Activated CD4-positive, alpha-beta memory T cell treated with anti-CD3 and anti-CD28 coated beads for 36 hours (primary cell): ENCODE data around the gene RAD51B. TPM values are rescaled to one million over a fixed set of nuclear protein-coding genes. Genes with fewer than 3 reads are reported as not detected.
"Not testable (repeated sequence)": the region's sequence is repeated elsewhere in the genome, so short reads cannot be mapped to it uniquely, and the experiment has no call there.

Experiments
- CTCF ChIA-PET: fragments of 350-600 bp; sonication (Branson Sonifier 250); formaldehyde crosslinking; loops from one replicate; lab custom pipeline; 2021; ENCODE audit warnings: antibody characterized with exemption, inconsistent platforms; lab: Charles Lee
- POLR2A ChIA-PET: fragments of 350-600 bp; sonication (Branson Sonifier 250); formaldehyde crosslinking; loops from one replicate; lab custom pipeline; 2021; ENCODE audit warnings: antibody characterized with exemption; lab: Charles Lee
- DNase-seq: peaks from one replicate; pipeline ENCODE4 v3.0.0-alpha.2; 2020
- H3K27ac Mint-ChIP-seq: one replicate; pipeline ENCODE4 v1.8.0; 2021; ENCODE audit warnings: mixed read lengths
- H3K27me3 Mint-ChIP-seq: one replicate; pipeline ENCODE4 v1.8.0; 2021; ENCODE audit warnings: mixed read lengths
- H3K36me3 Mint-ChIP-seq: one replicate; pipeline ENCODE4 v1.8.0; 2021; ENCODE audit warnings: mixed read lengths
- H3K4me1 Mint-ChIP-seq: one replicate; pipeline ENCODE4 v1.8.0; 2021; ENCODE audit warnings: low read depth, mixed read lengths
- H3K4me3 Mint-ChIP-seq: one replicate; pipeline ENCODE4 v1.8.0; 2021; ENCODE audit warnings: mild to moderate bottlenecking, mixed read lengths
- H3K9me3 Mint-ChIP-seq: one replicate; pipeline ENCODE4 v1.8.0; 2021; ENCODE audit warnings: mixed read lengths
- intact Hi-C: fragments of 100-400 bp; cut with micrococcal nuclease; formaldehyde crosslinking; loops from one replicate; pipeline ENCODE4 v1.15.1; 2023
- total RNA-seq, 2 experiments: library from RNA; stranded (reverse); gene quantifications; one replicate each; pipeline ENCODE4 v1.2.3, GENCODE V29; 2021

Gene RAD51B
- total RNA-seq, 2 experiments from 2014 or later = 32.3 to 34.3 TPM

DNA sequence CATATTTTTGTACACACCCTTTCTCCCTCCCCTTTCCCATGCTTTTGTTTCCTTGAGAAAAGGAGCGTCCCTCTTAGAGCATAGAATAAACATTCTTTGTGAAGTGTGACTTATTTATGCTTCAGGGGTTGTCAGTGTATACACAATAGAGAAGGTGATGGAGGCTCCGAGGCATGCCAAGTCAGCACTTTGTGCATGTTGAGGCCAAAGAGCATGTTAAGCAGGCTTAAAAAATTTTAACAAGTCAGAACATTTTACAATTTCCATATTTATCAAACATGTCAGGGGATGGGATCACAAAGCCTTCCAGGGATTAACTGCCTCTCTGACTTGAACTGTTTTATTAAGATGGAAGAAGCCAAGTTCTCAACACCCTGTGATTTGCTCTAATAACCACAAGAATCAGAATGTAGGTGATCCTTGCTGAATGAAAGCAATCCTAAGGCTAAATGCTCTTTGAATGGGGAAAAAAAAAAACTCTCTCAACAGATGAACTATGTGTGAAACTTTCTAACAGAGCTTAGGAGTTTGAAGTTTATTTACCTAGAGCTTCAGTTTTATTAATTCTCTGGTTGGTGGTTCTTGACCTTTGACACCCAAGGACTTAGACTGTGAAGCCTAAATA is 223.1 kb downstream of the RAD51B start:
- intact Hi-C loops = no loop called here
- CTCF ChIA-PET = no interaction called here
- Mint-ChIP-seq H3K4me1 (no peaks in the 10 kb centered on the region), H3K27me3 (no peaks in the 10 kb centered on the region), H3K36me3 (no peaks in the 10 kb centered on the region), H3K4me3 (no peak overlapping the region), H3K27ac (no peak overlapping the region), H3K9me3 (no peaks in the 10 kb centered on the region)
- POLR2A ChIA-PET = interaction anchor here (0.6 kb wide), 1 partner anchor 245 kb away, joined by 3 read pairs; no protein-coding TSS in a partner anchor
- DNase-seq = no peak

DNA sequence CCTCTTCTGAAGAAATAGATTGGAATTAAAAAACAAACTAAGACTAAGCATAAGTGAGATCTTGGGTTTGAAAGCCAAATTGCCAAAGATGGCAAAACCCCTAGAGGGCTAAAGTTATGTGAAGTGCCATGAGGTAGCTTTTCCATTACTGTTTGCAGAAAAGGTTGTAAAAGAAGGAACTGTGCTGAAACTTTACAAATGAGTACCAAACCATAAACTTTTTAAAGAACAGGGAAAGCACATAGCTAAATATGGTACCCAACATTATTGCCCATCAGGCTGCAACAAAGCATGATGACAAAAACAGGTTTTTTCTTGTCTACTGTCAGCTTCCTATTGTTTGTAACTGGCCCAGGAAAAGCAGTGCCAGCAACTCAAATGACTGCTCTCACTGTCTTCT is 224.2 kb downstream of the RAD51B start:
- H3K9me3 Mint-ChIP-seq = no peaks in the 10 kb centered on the region
- peaks cover 5% of the 10 kb centered on the region for H3K36me3 Mint-ChIP-seq
- no peak overlapping the region for H3K4me3 Mint-ChIP-seq
- H3K27me3 Mint-ChIP-seq = no peaks in the 10 kb centered on the region
- DNase-seq = no peak
- no peaks in the 10 kb centered on the region for H3K4me1 Mint-ChIP-seq
- intact Hi-C loops = no loop called here
- ChIA-PET POLR2A (no interaction called here), CTCF (no interaction called here)
- no peak overlapping the region for H3K27ac Mint-ChIP-seq

DNA sequence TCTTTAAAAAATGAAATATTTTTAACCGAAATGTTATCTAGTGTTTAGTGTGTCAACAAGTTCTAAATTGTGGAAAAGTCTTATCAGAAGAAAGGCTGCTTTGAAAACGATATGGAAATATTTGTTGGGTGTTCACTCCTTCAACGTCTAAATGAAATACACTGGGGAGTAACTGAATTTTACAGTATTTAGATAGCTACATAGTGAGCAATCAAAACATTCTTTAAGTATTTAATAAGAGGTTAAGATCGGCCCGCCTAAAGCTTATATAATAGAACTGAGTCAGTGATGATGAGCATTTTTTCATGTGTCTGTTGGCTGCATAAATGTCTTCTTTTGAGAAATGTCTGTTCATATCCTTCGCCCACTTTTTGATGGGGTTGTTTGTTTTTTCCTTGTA is 228.3 kb downstream of the RAD51B start:
- DNase-seq = no peak
- H3K36me3 Mint-ChIP-seq = peaks cover 8% of the 10 kb centered on the region
- POLR2A ChIA-PET = no interaction called here
- H3K27me3 Mint-ChIP-seq = no peaks in the 10 kb centered on the region
- no peaks in the 10 kb centered on the region for H3K4me1 Mint-ChIP-seq
- CTCF ChIA-PET = no interaction called here
- no peaks in the 10 kb centered on the region for H3K9me3 Mint-ChIP-seq
- no peak overlapping the region for H3K4me3 Mint-ChIP-seq
- intact Hi-C loops = no loop called here
- no peak overlapping the region for H3K27ac Mint-ChIP-seq

DNA sequence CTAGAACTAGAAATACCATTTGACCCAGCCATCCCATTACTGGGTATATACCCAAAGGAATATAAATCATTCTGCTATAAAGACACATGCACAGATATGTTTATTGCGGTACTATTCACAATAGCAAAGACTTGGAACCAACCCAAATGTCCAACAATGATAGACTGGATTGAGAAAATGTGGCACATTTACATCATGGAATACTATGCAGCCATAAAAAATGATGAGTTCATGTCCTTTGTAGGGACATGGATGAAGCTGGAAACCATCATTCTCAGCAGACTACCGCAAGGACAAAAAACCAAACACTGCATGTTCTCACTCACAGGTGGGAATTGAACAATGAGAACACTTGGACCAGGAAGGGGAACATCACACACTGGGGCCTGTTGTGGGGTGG is 229.2 kb downstream of the RAD51B start:
- H3K9me3 Mint-ChIP-seq, H3K36me3 Mint-ChIP-seq, H3K4me1 Mint-ChIP-seq, H3K4me3 Mint-ChIP-seq, H3K27me3 Mint-ChIP-seq, H3K27ac Mint-ChIP-seq, CTCF ChIA-PET, DNase-seq, intact Hi-C loops, POLR2A ChIA-PET: not testable (repeated sequence)

DNA sequence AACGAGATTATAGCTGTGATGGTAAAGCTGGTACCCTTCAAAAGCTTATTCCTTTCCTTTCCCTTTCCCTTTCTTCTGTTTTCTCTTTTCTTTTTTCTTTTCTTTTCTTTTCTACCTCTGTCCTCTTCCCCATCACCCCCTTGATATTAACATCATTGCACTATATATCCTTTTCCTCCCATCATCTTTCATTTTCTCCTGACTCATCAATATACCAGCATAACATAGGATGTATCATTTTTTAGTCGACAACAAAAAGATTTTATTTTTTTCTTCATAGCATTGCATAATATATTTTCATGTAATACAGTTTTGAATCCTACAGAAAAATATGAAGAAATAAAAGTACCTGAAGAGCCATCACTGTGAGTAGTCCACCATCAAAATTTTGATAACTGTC is 230.6 kb downstream of the RAD51B start:
- DNase-seq = no peak
- H3K27me3 Mint-ChIP-seq = no peaks in the 10 kb centered on the region
- no peaks in the 10 kb centered on the region for H3K9me3 Mint-ChIP-seq
- ChIA-PET POLR2A (no interaction called here), CTCF (no interaction called here)
- H3K4me1 Mint-ChIP-seq = no peaks in the 10 kb centered on the region
- no peak overlapping the region for H3K27ac Mint-ChIP-seq
- no peak overlapping the region for H3K4me3 Mint-ChIP-seq
- intact Hi-C loops = no loop called here
- peaks cover 8% of the 10 kb centered on the region for H3K36me3 Mint-ChIP-seq

DNA sequence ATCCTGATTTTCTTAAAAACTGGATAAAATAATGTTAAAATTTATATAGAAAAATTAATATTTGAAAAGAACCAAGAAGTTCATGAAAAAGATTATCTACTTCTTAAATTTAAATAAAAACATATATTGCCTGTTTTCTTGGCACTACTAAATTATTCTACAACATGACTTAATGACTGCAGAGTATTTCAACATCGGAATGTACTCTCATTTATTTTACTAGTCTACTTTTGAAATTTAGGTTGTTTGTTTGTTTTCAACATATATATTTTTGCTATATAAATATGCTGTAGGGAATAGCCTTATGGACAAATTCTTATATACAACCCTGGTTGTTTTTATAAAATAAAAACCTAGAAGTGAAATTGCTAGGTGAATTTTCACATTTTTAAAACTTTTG is 231.6 kb downstream of the RAD51B start:
- H3K36me3 Mint-ChIP-seq = peaks cover 8% of the 10 kb centered on the region
- H3K9me3 Mint-ChIP-seq = no peaks in the 10 kb centered on the region
- no peaks in the 10 kb centered on the region for H3K4me1 Mint-ChIP-seq
- no peak for DNase-seq
- H3K4me3 Mint-ChIP-seq = no peak overlapping the region
- no peak overlapping the region for H3K27ac Mint-ChIP-seq
- ChIA-PET POLR2A (no interaction called here), CTCF (interaction anchor here (0.8 kb wide), 1 partner anchor 117 kb away, joined by 3 read pairs; no protein-coding TSS in a partner anchor)
- no peaks in the 10 kb centered on the region for H3K27me3 Mint-ChIP-seq
- intact Hi-C loops = no loop called here

DNA sequence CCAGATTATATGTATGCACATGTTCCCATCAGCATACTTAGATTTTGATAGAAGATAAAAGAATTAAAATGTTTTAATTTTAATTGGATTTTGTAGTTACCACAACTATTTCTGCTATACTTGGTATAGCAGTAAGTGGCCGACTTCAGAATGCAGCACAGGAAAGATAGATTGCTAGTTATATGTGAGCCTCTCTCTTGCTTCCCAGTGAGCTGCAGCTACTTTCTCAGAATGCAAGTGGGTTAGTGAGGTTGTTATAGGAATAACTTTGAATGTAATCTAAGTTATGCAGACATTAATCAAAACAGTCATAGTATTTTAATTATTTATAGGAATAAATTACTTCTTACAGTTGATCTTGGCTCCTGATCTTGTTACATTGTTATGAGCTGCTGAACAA is 240.6 kb downstream of the RAD51B start:
- Mint-ChIP-seq H3K27ac (no peak overlapping the region), H3K9me3 (peaks cover 21% of the 10 kb centered on the region), H3K36me3 (peaks cover 10% of the 10 kb centered on the region), H3K4me1 (no peaks in the 10 kb centered on the region), H3K27me3 (no peaks in the 10 kb centered on the region), H3K4me3 (no peak overlapping the region)
- ChIA-PET POLR2A (no interaction called here), CTCF (no interaction called here)
- intact Hi-C loops = no loop called here
- no peak for DNase-seq

DNA sequence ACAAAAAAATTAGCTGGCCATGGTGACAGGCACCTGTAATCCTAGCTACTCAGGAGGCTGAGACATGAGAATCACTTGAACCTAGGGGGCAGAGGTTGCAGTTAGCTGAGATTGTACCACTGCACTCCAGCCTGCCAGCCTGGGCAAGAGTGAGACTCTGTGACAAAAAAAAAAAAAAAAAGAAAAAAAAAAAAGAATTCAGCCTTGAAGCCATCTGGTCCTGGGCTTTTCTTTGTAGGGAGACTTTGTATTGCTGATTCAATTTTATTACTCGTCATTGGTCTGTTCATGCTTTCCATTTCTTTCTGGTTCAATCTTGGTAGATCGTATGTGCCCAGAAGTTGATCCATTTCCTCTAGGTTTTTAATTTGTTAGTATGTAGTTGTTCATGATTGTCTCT is 243.1 kb downstream of the RAD51B start:
- H3K27me3 Mint-ChIP-seq = no peaks in the 10 kb centered on the region
- no peak for DNase-seq
- intact Hi-C loops = no loop called here
- H3K36me3 Mint-ChIP-seq = peaks cover 12% of the 10 kb centered on the region
- no peaks in the 10 kb centered on the region for H3K4me1 Mint-ChIP-seq
- peaks cover 21% of the 10 kb centered on the region for H3K9me3 Mint-ChIP-seq
- no peak overlapping the region for H3K27ac Mint-ChIP-seq
- no peak overlapping the region for H3K4me3 Mint-ChIP-seq
- POLR2A ChIA-PET = no interaction called here
- CTCF ChIA-PET = no interaction called here

DNA sequence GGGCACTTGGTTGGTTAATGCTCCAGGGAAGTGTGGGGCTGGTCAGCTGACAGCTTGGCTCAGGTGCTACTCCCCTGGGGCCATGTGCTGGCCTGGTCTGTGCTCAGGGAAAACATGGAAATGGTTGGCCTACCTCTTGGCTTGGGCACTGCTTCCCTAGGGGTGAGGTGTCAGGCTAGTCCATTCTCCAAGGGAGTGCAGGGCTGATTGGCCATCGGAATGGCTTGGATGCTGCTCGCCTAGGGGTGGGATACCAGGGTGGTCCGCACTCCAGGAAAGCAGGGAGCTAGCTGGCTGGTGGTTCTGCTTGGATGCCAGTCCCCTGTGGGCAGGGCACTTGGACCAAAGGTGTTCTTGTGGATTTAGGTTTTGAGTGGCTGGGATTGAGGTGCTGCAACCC is 245.7 kb downstream of the RAD51B start:
- intact Hi-C loops = no loop called here
- Mint-ChIP-seq H3K27ac (no peak overlapping the region), H3K4me1 (no peaks in the 10 kb centered on the region), H3K36me3 (peaks cover 16% of the 10 kb centered on the region), H3K27me3 (no peaks in the 10 kb centered on the region), H3K9me3 (peaks cover 41% of the 10 kb centered on the region), H3K4me3 (no peak overlapping the region)
- CTCF ChIA-PET = no interaction called here
- no peak for DNase-seq
- POLR2A ChIA-PET = no interaction called here

DNA sequence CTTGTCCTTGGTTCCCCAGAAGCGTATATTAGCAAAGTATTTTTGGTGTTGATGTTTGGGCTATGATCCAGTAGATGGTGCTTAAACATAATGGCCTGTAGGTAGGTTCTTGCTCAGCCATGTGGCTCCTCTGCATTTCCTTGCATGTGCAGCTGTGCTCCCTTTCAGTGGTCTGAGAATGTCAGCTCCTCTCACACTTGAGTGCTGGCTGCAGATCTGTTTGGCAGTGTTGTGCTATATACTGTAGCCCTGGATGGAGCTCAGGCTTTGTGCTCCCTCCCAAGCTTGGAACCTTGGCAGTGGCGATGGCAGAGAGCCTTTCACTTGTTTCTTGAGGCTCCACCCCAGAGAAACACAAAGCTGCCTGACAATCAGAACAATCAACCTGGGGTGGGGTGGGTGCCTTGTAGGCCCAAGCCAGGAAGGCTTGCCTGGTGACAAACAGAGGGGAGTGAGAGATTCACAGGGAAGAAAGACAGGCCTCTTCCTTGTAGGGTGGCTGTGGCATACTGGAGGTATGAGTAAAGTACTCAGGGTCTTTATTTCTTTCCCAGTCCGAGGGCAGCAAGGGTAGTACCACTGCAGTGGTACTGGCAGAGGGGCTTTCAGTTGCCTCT is 255.3 kb downstream of the RAD51B start:
- ChIA-PET CTCF (no interaction called here), POLR2A (no interaction called here)
- Mint-ChIP-seq H3K27ac (no peak overlapping the region), H3K4me1 (peaks cover 2% of the 10 kb centered on the region), H3K27me3 (no peaks in the 10 kb centered on the region), H3K9me3 (peaks cover 39% of the 10 kb centered on the region), H3K36me3 (peaks cover 29% of the 10 kb centered on the region), H3K4me3 (no peak overlapping the region)
- intact Hi-C loops = no loop called here
- DNase-seq = no peak

- DNase-seq = no peak
These were observed 255.9 kb downstream of the RAD51B start for GRCh38 chr14:68075382-68076029.

GRCh38 chr14:68076451-68076850 is 256.9 kb downstream of the RAD51B start:
- Mint-ChIP-seq H3K36me3 (peaks cover 17% of the 10 kb centered on the region), H3K9me3 (peaks cover 24% of the 10 kb centered on the region), H3K4me1 (peaks cover 2% of the 10 kb centered on the region), H3K27me3 (no peaks in the 10 kb centered on the region), H3K27ac (no peak overlapping the region), H3K4me3 (no peak overlapping the region)
- DNase-seq = no peak
- CTCF ChIA-PET = no interaction called here
- intact Hi-C loops = no loop called here
- POLR2A ChIA-PET = no interaction called here

More at GRCh38 chr14:68075382-68076029, 255.9 kb downstream of the RAD51B start:
- CTCF ChIA-PET = no interaction called here
- H3K36me3 Mint-ChIP-seq = peaks cover 24% of the 10 kb centered on the region
- peaks cover 2% of the 10 kb centered on the region for H3K4me1 Mint-ChIP-seq
- no peak overlapping the region for H3K27ac Mint-ChIP-seq
- H3K4me3 Mint-ChIP-seq = no peak overlapping the region
- POLR2A ChIA-PET = no interaction called here
- no peaks in the 10 kb centered on the region for H3K27me3 Mint-ChIP-seq
- peaks cover 33% of the 10 kb centered on the region for H3K9me3 Mint-ChIP-seq
- intact Hi-C loops = no loop called here
